Endothelial cell of umbilical vein (primary cell): Measurements from ENCODE around the gene BNC2.

Source experiments
- EZH2 ChIP-seq: IDR thresholded peaks from 2 replicates; pipeline ENCODE4 v1.6.1; 2012; ENCODE audit warnings: borderline replicate concordance, low read depth, mild to moderate bottlenecking, moderate library complexity, low read length, inconsistent platforms; ENCODE audit not compliant: severe bottlenecking
- FOS ChIP-seq: IDR thresholded peaks from 2 replicates; pipeline ENCODE4 v1.6.1; 2011; ENCODE audit warnings: mild to moderate bottlenecking, low read length, moderate library complexity, borderline replicate concordance; ENCODE audit not compliant: insufficient read depth
- JUN ChIP-seq: IDR thresholded peaks from 2 replicates; pipeline ENCODE4 v1.6.1; 2011; ENCODE audit warnings: borderline replicate concordance, low read depth; ENCODE audit not compliant: insufficient read length, insufficient read depth
- MYC ChIP-seq: IDR thresholded peaks from one replicate; pipeline ENCODE4 v1.6.1; 2011; ENCODE audit warnings: mild to moderate bottlenecking, low read depth, low read length
- POLR2A ChIP-seq: IDR thresholded peaks from 2 replicates; pipeline ENCODE4 v1.6.1; 2012; ENCODE audit warnings: low read depth, mild to moderate bottlenecking, control low read depth, low read length
- POLR2AphosphoS5 ChIP-seq: IDR thresholded peaks from 2 replicates; pipeline ENCODE4 v1.6.1; 2012; ENCODE audit warnings: low read depth, mild to moderate bottlenecking, control low read depth, low read length, moderate library complexity; ENCODE audit not compliant: insufficient read depth
- TF ChIP-seq, protein P1 (sequence below), 2 donors: IDR thresholded peaks; 1 replicate in 1 of 2; 2 replicates in 1 of 2; pipeline ENCODE4 v1.5.1; 2011; ENCODE audit warnings: low read length in 2 of 2, mild to moderate bottlenecking in 2 of 2, moderate library complexity in 2 of 2, control low read depth in 1 of 2, inconsistent platforms in 1 of 2, low read depth in 1 of 2; ENCODE audit not compliant: insufficient read depth in 1 of 2; ENCODE audit errors: extremely low read depth in 1 of 2
- TF ChIP-seq, protein P2 (sequence below): IDR thresholded peaks from 2 replicates; pipeline ENCODE4 v1.6.1; 2011; ENCODE audit not compliant: insufficient read depth, insufficient read length

- no peak for TF ChIP-seq POLR2A
- TF ChIP-seq, protein P1, sequence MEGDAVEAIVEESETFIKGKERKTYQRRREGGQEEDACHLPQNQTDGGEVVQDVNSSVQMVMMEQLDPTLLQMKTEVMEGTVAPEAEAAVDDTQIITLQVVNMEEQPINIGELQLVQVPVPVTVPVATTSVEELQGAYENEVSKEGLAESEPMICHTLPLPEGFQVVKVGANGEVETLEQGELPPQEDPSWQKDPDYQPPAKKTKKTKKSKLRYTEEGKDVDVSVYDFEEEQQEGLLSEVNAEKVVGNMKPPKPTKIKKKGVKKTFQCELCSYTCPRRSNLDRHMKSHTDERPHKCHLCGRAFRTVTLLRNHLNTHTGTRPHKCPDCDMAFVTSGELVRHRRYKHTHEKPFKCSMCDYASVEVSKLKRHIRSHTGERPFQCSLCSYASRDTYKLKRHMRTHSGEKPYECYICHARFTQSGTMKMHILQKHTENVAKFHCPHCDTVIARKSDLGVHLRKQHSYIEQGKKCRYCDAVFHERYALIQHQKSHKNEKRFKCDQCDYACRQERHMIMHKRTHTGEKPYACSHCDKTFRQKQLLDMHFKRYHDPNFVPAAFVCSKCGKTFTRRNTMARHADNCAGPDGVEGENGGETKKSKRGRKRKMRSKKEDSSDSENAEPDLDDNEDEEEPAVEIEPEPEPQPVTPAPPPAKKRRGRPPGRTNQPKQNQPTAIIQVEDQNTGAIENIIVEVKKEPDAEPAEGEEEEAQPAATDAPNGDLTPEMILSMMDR (IDR thresholded peaks at IDR 0.05; ENCODE audit: extremely low read depth in 1 of 2, insufficient read depth in 1 of 2, low read depth in 1 of 2, low read length in 2 of 2) = no peak
- no peak for TF ChIP-seq MYC
- TF ChIP-seq POLR2AphosphoS5 = no peak
- TF ChIP-seq, protein P2, sequence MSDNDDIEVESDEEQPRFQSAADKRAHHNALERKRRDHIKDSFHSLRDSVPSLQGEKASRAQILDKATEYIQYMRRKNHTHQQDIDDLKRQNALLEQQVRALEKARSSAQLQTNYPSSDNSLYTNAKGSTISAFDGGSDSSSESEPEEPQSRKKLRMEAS = no peak
- TF ChIP-seq JUN = no peak
- TF ChIP-seq EZH2 = no peak
- TF ChIP-seq FOS = no peak
Measured at GRCh38 chr9:16815079-16815478, 55.4 kb downstream of the BNC2 start.
